AG10803 (cell line): Measurements from ENCODE around the gene CR1.
"Not testable (repeated sequence)": the region's sequence is repeated elsewhere in the genome, so short reads cannot be mapped to it uniquely, and the experiment has no call there.

Experiments
- DNase-seq: peaks from one replicate; pipeline ENCODE4 v3.0.0; 2010; ENCODE audit warnings: low read depth
- H3K4me3 ChIP-seq: 2 replicates; pipeline ENCODE4 v1.5.1; 2011; ENCODE audit warnings: mild to moderate bottlenecking, low read length, control low read depth
- CTCF ChIP-seq: conservative IDR thresholded peaks from 2 replicates; pipeline ENCODE4 v1.5.1; 2011; ENCODE audit warnings: mild to moderate bottlenecking, low read length, control low read depth, inconsistent platforms

Gene CR1

GRCh38 chr1:207631137-207631536, 135.2 kb downstream of the CR1 start:
- TF ChIP-seq CTCF, result no peak
- no peak for DNase-seq
- no peak overlapping the region for H3K4me3 ChIP-seq

GRCh38 chr1:207633226-207633625, 137.3 kb downstream of the CR1 start:
- H3K4me3 ChIP-seq, result no peak overlapping the region
- TF ChIP-seq CTCF, result no peak
- DNase-seq, result no peak

- not testable (repeated sequence) for H3K4me3 ChIP-seq, DNase-seq
Measured at GRCh38 chr1:207633699-207634289, 137.8 kb downstream of the CR1 start.

GRCh38 chr1:207634293-207634692, 138.3 kb downstream of the CR1 start:
- H3K4me3 ChIP-seq, DNase-seq: not testable (repeated sequence)

GRCh38 chr1:207635569-207636186, 139.7 kb downstream of the CR1 start:
- not testable (repeated sequence) for DNase-seq

GRCh38 chr1:207638487-207639145, 142.7 kb downstream of the CR1 start:
- not testable (repeated sequence) for DNase-seq, H3K4me3 ChIP-seq

More at GRCh38 chr1:207635569-207636186, 139.7 kb downstream of the CR1 start:
- H3K4me3 ChIP-seq, result not testable (repeated sequence)

- DNase-seq, H3K4me3 ChIP-seq: not testable (repeated sequence)
Measured at GRCh38 chr1:207639362-207639761, 143.4 kb downstream of the CR1 start.

- no peak for TF ChIP-seq CTCF
- no peak for DNase-seq
- peak overlapping the region; percentile 71 for H3K4me3 ChIP-seq
Measured at GRCh38 chr1:207644166-207644851, 148.4 kb downstream of the CR1 start.

- TF ChIP-seq CTCF, result no peak
- peak; percentile 48 for DNase-seq
- H3K4me3 ChIP-seq, result peak within 1 kb of the TSS; percentile 71
Measured at GRCh38 chr1:207644852-207645634, 149.1 kb downstream of the CR1 start, which contains the start of gene CR1L. Gene CR1L (plus strand): TSS chr1:207645133. CDS start chr1:207645234, 101 bp downstream.
